Activated naive CD8-positive, alpha-beta T cell treated with anti-CD3 and anti-CD28 coated beads, Interleukin-2, amount 50 U/mL, for 24 hours (primary cell): Measurements from ENCODE around the gene TMEM237.

Experiments used
- ATAC-seq: fragments of 150-1000 bp; cut with Tn5 transposase; one replicate; pipeline ENCODE4 v1.10.0; 2021
- DNase-seq: peaks from one replicate; pipeline ENCODE4 v3.0.0; 2021
- H3K27ac Mint-ChIP-seq: one replicate; pipeline ENCODE4 v1.8.0; 2021; ENCODE audit warnings: mild to moderate bottlenecking, mixed read lengths
- H3K27me3 Mint-ChIP-seq: one replicate; pipeline ENCODE4 v1.8.0; 2021; ENCODE audit warnings: mixed read lengths
- H3K36me3 Mint-ChIP-seq: one replicate; pipeline ENCODE4 v1.8.0; 2021; ENCODE audit warnings: low read depth, mixed read lengths
- H3K4me1 Mint-ChIP-seq: one replicate; pipeline ENCODE4 v1.8.0; 2021; ENCODE audit warnings: mixed read lengths
- H3K4me3 Mint-ChIP-seq: one replicate; pipeline ENCODE4 v1.8.0; 2021; ENCODE audit warnings: mild to moderate bottlenecking, moderate library complexity, mixed read lengths
- H3K9me3 Mint-ChIP-seq: one replicate; pipeline ENCODE4 v1.8.0; 2021; ENCODE audit warnings: mixed read lengths

Gene TMEM237

DNA sequence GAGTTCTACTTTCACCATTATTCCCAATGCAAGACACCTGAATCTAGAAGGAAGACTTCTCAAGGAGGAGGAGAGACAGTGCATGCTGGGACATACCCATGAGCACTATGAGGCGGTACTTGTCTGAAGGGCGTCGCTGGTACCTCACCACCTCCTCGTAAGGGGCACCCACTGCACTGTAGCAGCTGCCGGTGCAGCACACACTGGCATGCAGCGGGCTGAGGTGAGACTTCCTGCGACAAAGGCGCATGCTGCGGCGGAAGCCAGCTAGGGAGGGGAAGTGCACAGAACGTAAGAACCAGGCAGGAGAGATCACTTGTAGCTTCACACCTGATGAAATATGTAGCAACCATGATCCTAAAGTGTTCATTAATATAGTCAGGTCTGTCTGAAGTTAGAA is 12.8 kb upstream of the TMEM237 start:
- peaks cover 8% of the 10 kb centered on the region for H3K27me3 Mint-ChIP-seq
- DNase-seq = no peak
- H3K27ac Mint-ChIP-seq = no peak overlapping the region
- ATAC-seq = no peak
- H3K36me3 Mint-ChIP-seq = no peaks in the 10 kb centered on the region
- H3K4me1 Mint-ChIP-seq = peaks cover 4% of the 10 kb centered on the region
- no peaks in the 10 kb centered on the region for H3K9me3 Mint-ChIP-seq
- no peak overlapping the region for H3K4me3 Mint-ChIP-seq

- no peak for ATAC-seq
- DNase-seq = no peak
- H3K36me3 Mint-ChIP-seq = no peaks in the 10 kb centered on the region
Observed at GRCh38 chr2:201654616-201655384, 11.5 kb upstream of the TMEM237 start.

GRCh38 chr2:201653221-201653620 is 9.9 kb upstream of the TMEM237 start:
- H3K27ac Mint-ChIP-seq = no peak overlapping the region
- ATAC-seq = no peak

More at GRCh38 chr2:201654616-201655384, 11.5 kb upstream of the TMEM237 start:
- Mint-ChIP-seq H3K9me3 (no peaks in the 10 kb centered on the region), H3K27ac (no peak overlapping the region), H3K4me1 (peaks cover 4% of the 10 kb centered on the region), H3K4me3 (no peak overlapping the region), H3K27me3 (peaks cover 6% of the 10 kb centered on the region)

GRCh38 chr2:201649442-201649841 is 6.1 kb upstream of the TMEM237 start:
- ATAC-seq (no peak), DNase-seq (no peak)
- Mint-ChIP-seq H3K36me3 (no peaks in the 10 kb centered on the region), H3K27me3 (peaks cover 6% of the 10 kb centered on the region), H3K4me3 (no peak overlapping the region), H3K27ac (no peak overlapping the region), H3K4me1 (peaks cover 4% of the 10 kb centered on the region), H3K9me3 (no peaks in the 10 kb centered on the region)

More at GRCh38 chr2:201653221-201653620, 9.9 kb upstream of the TMEM237 start:
- H3K4me3 Mint-ChIP-seq = no peak overlapping the region
- peaks cover 6% of the 10 kb centered on the region for H3K27me3 Mint-ChIP-seq
- H3K4me1 Mint-ChIP-seq = peaks cover 4% of the 10 kb centered on the region
- H3K36me3 Mint-ChIP-seq = no peaks in the 10 kb centered on the region
- H3K9me3 Mint-ChIP-seq = no peaks in the 10 kb centered on the region
- DNase-seq = no peak

GRCh38 chr2:201647431-201647830 is 4.1 kb upstream of the TMEM237 start:
- Mint-ChIP-seq H3K4me3 (no peak overlapping the region), H3K27me3 (peaks cover 1% of the 10 kb centered on the region), H3K27ac (no peak overlapping the region), H3K36me3 (no peaks in the 10 kb centered on the region), H3K9me3 (no peaks in the 10 kb centered on the region), H3K4me1 (peaks cover 6% of the 10 kb centered on the region)
- no peak for ATAC-seq
- DNase-seq = no peak

DNA sequence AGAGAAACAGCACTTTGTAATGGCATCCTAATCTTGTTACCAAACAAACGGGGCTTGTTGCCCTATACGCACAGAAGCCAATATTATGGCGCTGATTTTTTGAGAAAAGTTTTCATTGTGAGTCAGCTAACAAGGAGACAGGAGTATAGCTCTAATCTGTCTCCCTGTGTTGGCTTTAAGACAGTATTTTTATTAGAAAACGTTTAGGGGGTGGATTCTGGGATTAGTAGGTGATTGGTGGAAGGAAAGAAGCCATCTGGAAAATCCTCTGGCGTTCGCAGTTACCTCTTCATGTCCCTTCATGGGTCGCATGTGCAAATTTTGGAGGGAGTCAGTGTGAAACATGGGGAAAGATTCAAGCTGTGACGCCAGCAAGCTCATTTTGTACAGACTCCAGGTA is 698 bp upstream of the TMEM237 start:
- no peaks in the 10 kb centered on the region for H3K36me3 Mint-ChIP-seq
- peak overlapping the region; percentile 95 for H3K4me3 Mint-ChIP-seq
- ATAC-seq = no peak
- H3K9me3 Mint-ChIP-seq = no peaks in the 10 kb centered on the region
- no peaks in the 10 kb centered on the region for H3K27me3 Mint-ChIP-seq
- no peak for DNase-seq
- H3K27ac Mint-ChIP-seq = no peak overlapping the region
- H3K4me1 Mint-ChIP-seq = peaks cover 17% of the 10 kb centered on the region

GRCh38 chr2:201642579-201643215 is 606 bp downstream of the TMEM237 start:
- H3K27ac Mint-ChIP-seq = peak overlapping the region; percentile 93
- no peaks in the 10 kb centered on the region for H3K9me3 Mint-ChIP-seq
- peak; percentile 85 for ATAC-seq
- peak overlapping the region; percentile 95 for H3K4me3 Mint-ChIP-seq
- H3K36me3 Mint-ChIP-seq = peaks cover 2% of the 10 kb centered on the region
- H3K27me3 Mint-ChIP-seq = no peaks in the 10 kb centered on the region
- H3K4me1 Mint-ChIP-seq = peaks cover 17% of the 10 kb centered on the region
- DNase-seq = peak; percentile 89

DNA sequence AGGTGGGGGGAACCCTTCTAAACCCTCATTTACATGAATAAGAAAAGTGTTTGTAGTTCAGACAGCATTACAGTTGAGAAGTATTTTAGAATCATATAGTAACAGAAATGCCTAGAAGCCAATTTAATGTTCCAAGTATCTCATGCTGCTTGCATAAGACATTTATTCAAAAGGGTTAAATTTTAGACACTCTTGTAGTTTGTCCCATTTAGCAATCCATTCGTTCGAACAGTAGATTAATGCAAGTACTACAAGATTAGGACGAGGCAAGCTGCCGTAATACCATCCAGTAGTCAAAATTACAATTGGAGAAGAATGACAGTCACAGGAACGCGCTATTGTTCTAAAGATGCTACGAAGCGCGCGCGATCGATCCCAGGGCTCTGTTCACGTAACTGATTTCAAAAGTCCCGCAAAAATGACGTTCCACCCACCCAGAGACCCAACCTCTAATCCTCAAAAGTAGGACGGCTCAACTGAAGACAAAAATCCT is 1.2 kb downstream of the TMEM237 start:
- H3K4me3 Mint-ChIP-seq = peak overlapping the region; percentile 95
- peaks cover 17% of the 10 kb centered on the region for H3K4me1 Mint-ChIP-seq
- peak overlapping the region; percentile 93 for H3K27ac Mint-ChIP-seq
- peak; percentile 47 for ATAC-seq
- no peak for DNase-seq
- no peaks in the 10 kb centered on the region for H3K9me3 Mint-ChIP-seq
- H3K27me3 Mint-ChIP-seq = no peaks in the 10 kb centered on the region
- peaks cover 2% of the 10 kb centered on the region for H3K36me3 Mint-ChIP-seq

DNA sequence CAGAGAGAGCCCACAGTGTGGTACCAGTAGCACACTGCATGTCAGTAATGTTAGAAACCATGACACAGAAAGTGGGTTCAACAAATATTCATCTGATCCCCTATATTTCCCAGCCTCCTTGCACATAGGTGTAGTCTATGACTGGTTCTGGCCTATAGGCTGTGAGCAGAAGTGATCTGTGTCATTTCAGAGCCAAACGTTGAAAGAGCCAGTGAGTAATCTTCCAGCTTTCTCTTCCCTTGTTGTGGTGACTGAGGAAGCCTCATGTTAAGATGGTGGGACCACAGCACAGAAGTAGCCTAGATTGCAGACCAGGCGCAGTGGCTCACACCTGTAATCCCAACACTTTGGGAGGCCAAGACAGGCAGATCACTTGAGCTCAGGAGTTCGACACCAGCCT is 4.1 kb downstream of the TMEM237 start:
- ATAC-seq (peak; percentile 30), DNase-seq (no peak)
- H3K9me3 Mint-ChIP-seq = no peaks in the 10 kb centered on the region
- peaks cover 17% of the 10 kb centered on the region for H3K4me1 Mint-ChIP-seq
- peaks cover 8% of the 10 kb centered on the region for H3K36me3 Mint-ChIP-seq
- H3K27me3 Mint-ChIP-seq = no peaks in the 10 kb centered on the region
- no peak overlapping the region for H3K4me3 Mint-ChIP-seq
- H3K27ac Mint-ChIP-seq = no peak overlapping the region

- Mint-ChIP-seq H3K4me3 (no peak overlapping the region), H3K4me1 (peaks cover 13% of the 10 kb centered on the region), H3K9me3 (no peaks in the 10 kb centered on the region), H3K27me3 (no peaks in the 10 kb centered on the region), H3K27ac (no peak overlapping the region), H3K36me3 (peaks cover 8% of the 10 kb centered on the region)
- DNase-seq (no peak), ATAC-seq (no peak)
Observed at GRCh38 chr2:201638326-201638725, 5.0 kb downstream of the TMEM237 start.

DNA sequence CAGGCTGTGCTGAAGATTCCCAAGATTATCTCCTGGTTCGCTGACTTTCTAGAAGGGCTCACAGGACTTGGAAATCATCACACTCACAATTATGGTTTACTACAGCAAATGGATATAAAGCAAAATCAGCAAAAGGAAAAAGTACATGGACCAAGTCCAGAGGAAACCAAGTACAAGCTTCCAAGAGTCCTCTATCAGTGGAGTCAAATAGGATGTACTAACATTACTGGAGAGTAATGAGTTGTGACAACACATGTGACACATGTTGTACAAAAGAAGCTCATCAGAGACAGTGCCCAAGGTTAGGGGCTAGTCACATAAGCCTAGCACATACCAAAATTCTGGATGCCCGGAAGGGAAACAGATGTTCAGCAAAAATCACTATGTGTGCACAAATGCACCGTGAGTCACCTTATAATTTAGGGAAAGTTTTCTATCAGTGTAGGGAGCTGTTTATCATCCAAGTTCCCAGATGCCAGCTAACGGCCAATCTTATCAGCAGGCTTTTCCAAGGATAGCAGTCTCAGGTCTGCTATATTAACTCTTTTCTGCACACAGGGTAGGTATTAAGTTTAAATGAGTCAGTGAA is 9.5 kb downstream of the TMEM237 start:
- H3K36me3 Mint-ChIP-seq = peaks cover 17% of the 10 kb centered on the region
- no peak overlapping the region for H3K4me3 Mint-ChIP-seq
- no peak for ATAC-seq

DNA sequence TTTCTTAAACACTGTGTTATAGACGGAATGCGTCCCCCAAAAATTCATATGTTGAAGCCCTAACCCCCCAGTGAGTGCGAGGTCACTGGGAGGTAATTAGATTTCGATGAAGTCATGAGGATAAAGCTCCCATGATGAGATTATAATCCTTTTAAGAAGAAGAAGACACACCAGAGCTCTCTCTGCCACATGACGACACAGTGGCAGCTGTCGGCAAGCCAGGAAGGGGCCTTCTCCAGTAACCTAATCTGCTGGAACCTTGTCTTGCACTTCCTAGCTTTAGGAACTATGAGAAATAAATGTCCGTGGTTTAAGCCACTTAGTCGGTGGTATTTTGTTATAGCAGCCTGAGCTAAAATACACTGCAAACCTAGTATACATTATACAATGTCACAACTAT is 12.3 kb downstream of the TMEM237 start:
- Mint-ChIP-seq H3K27ac (no peak overlapping the region), H3K4me3 (no peak overlapping the region), H3K9me3 (no peaks in the 10 kb centered on the region), H3K36me3 (peaks cover 18% of the 10 kb centered on the region), H3K4me1 (no peaks in the 10 kb centered on the region), H3K27me3 (no peaks in the 10 kb centered on the region)
- ATAC-seq (no peak), DNase-seq (no peak)

More for the DNA sequence above, 9.5 kb downstream of the TMEM237 start:
- Mint-ChIP-seq H3K9me3 (no peaks in the 10 kb centered on the region), H3K27me3 (no peaks in the 10 kb centered on the region), H3K27ac (no peak overlapping the region), H3K4me1 (no peaks in the 10 kb centered on the region)
- no peak for DNase-seq

GRCh38 chr2:201630577-201630976 is 12.7 kb downstream of the TMEM237 start:
- Mint-ChIP-seq H3K9me3 (no peaks in the 10 kb centered on the region), H3K27me3 (no peaks in the 10 kb centered on the region), H3K27ac (no peak overlapping the region), H3K4me1 (no peaks in the 10 kb centered on the region), H3K36me3 (peaks cover 18% of the 10 kb centered on the region), H3K4me3 (no peak overlapping the region)
- no peak for DNase-seq
- ATAC-seq = no peak

GRCh38 chr2:201628545-201628944 is 14.8 kb downstream of the TMEM237 start:
- Mint-ChIP-seq H3K4me1 (no peaks in the 10 kb centered on the region), H3K9me3 (no peaks in the 10 kb centered on the region), H3K36me3 (peaks cover 15% of the 10 kb centered on the region), H3K27ac (no peak overlapping the region), H3K4me3 (no peak overlapping the region), H3K27me3 (no peaks in the 10 kb centered on the region)
- ATAC-seq (no peak), DNase-seq (no peak)
